Fibroblast of skin of scalp (primary cell): Measurements from ENCODE around the gene SYNPO2.
"Not testable (repeated sequence)": the region's sequence is repeated elsewhere in the genome, so short reads cannot be mapped to it uniquely, and the experiment has no call there.

ENCODE experiments used
- DNase-seq: peaks from one replicate; pipeline ENCODE4 v3.0.0-alpha.2; 2013

Gene SYNPO2

GRCh38 chr4:118975449-118976192, 87.0 kb downstream of the SYNPO2 start:
- no peak for DNase-seq

- not testable (repeated sequence) for DNase-seq
Observed at GRCh38 chr4:118976193-118976560, 87.5 kb downstream of the SYNPO2 start.

GRCh38 chr4:118977100-118977499, 88.4 kb downstream of the SYNPO2 start:
- not testable (repeated sequence) for DNase-seq

GRCh38 chr4:118979712-118980111, 91.1 kb downstream of the SYNPO2 start:
- no peak for DNase-seq

GRCh38 chr4:118981171-118981838, 92.7 kb downstream of the SYNPO2 start:
- peak; percentile 69 for DNase-seq

- DNase-seq, result peak; percentile 97
Observed at GRCh38 chr4:118981839-118982381, 93.3 kb downstream of the SYNPO2 start.

GRCh38 chr4:118983293-118983692, 94.6 kb downstream of the SYNPO2 start:
- no peak for DNase-seq

- no peak for DNase-seq
Observed at GRCh38 chr4:118983831-118984230, 95.2 kb downstream of the SYNPO2 start.

GRCh38 chr4:118985170-118986000, 96.7 kb downstream of the SYNPO2 start:
- DNase-seq, result no peak

GRCh38 chr4:118987959-118988634, 99.4 kb downstream of the SYNPO2 start:
- no peak for DNase-seq

- no peak for DNase-seq
Observed at GRCh38 chr4:118988635-118988972, 100.0 kb downstream of the SYNPO2 start.

- peak; percentile 98 for DNase-seq
Observed at GRCh38 chr4:118989098-118990080, 100.7 kb downstream of the SYNPO2 start.

- no peak for DNase-seq
Observed at GRCh38 chr4:118991686-118992085, 103.0 kb downstream of the SYNPO2 start.

GRCh38 chr4:118992149-118992548, 103.5 kb downstream of the SYNPO2 start:
- DNase-seq, result no peak

- no peak for DNase-seq
Observed at GRCh38 chr4:118993333-118993732, 104.7 kb downstream of the SYNPO2 start.

- DNase-seq, result peak; percentile 30
Observed at GRCh38 chr4:118994030-118994429, 105.4 kb downstream of the SYNPO2 start.

GRCh38 chr4:118995693-118996391, 107.2 kb downstream of the SYNPO2 start:
- DNase-seq, result no peak

GRCh38 chr4:118997601-118998000, 108.9 kb downstream of the SYNPO2 start:
- peak; percentile 60 for DNase-seq

GRCh38 chr4:118999919-119000318, 111.3 kb downstream of the SYNPO2 start:
- no peak for DNase-seq

- peak; percentile 40 for DNase-seq
Observed at GRCh38 chr4:119000400-119000799, 111.7 kb downstream of the SYNPO2 start.

- no peak for DNase-seq
Observed at GRCh38 chr4:119002476-119002875, 113.8 kb downstream of the SYNPO2 start.
